ENCODE data around the gene EFCAB6. TPM values are rescaled to one million over a fixed set of nuclear protein-coding genes. Genes with fewer than 3 reads are reported as not detected.
A peak's percentile ranks its signal among the peaks of the same experiment; 100 is the strongest.

The EFCAB6 gene
- total and polyA plus RNA-seq, 7 donors: 0.45 to 5.7 (median 1.8) TPM

GRCh38 chr22:43555561-43556515 lies 256.3 kb downstream of the EFCAB6 start:
- no peaks in the 10 kb centered on the region for H3K4me1 ChIP-seq
- no peaks in the 10 kb centered on the region for H3K27me3 ChIP-seq
- TF ChIP-seq EP300 (IDR thresholded peaks at IDR 0.05) (no peak), POLR2AphosphoS5 (IDR thresholded peaks at IDR 0.05) (no peak), POLR2A (IDR thresholded peaks at IDR 0.05) (no peak), CTCF (IDR thresholded peaks at IDR 0.05) (no peak)
- no peaks in the 10 kb centered on the region for H3K36me3 ChIP-seq
- H3K9me3 ChIP-seq: no peaks in the 10 kb centered on the region
- no peak overlapping the region for H3K27ac ChIP-seq
- WGBS, 2 donors: 74 to 81% methylated on average over 11 of the region's 11 CpGs
- intact Hi-C loops (cut with DNase I): no loop called here
- no peak overlapping the region for H3K4me3 ChIP-seq
- DNase-seq: peak; percentile 32

- Histone ChIP-seq H3K4me3 (no peak overlapping the region), H3K27me3 (no peaks in the 10 kb centered on the region), H3K4me1 (no peaks in the 10 kb centered on the region), H3K9me3 (no peaks in the 10 kb centered on the region), H3K27ac (no peak overlapping the region), H3K36me3 (no peaks in the 10 kb centered on the region)
- 89 to 90% methylated on average over 17 of the region's 17 CpGs for WGBS, 2 donors
- intact Hi-C loops (cut with DNase I): no loop called here
- peak; percentile 50 for DNase-seq
- no peak for TF ChIP-seq CTCF (IDR thresholded peaks at IDR 0.05)
- no peak for TF ChIP-seq POLR2A (IDR thresholded peaks at IDR 0.05)
- TF ChIP-seq POLR2AphosphoS5 (IDR thresholded peaks at IDR 0.05): no peak
- no peak for TF ChIP-seq EP300 (IDR thresholded peaks at IDR 0.05)
Observed at GRCh38 chr22:43554694-43555365, 257.3 kb downstream of the EFCAB6 start.

- peak; percentile 19 for DNase-seq
- intact Hi-C loops (cut with DNase I): no loop called here
Observed at GRCh38 chr22:43554259-43554636, 257.9 kb downstream of the EFCAB6 start.

More at GRCh38 chr22:43554259-43554636, 257.9 kb downstream of the EFCAB6 start:
- H3K27ac ChIP-seq: no peak overlapping the region
- H3K36me3 ChIP-seq: no peaks in the 10 kb centered on the region
- no peak for TF ChIP-seq CTCF (IDR thresholded peaks at IDR 0.05)
- no peak for TF ChIP-seq POLR2A (IDR thresholded peaks at IDR 0.05)
- no peak for TF ChIP-seq EP300 (IDR thresholded peaks at IDR 0.05)
- no peak for TF ChIP-seq POLR2AphosphoS5 (IDR thresholded peaks at IDR 0.05)
- H3K4me1 ChIP-seq: no peaks in the 10 kb centered on the region
- H3K27me3 ChIP-seq: no peaks in the 10 kb centered on the region
- WGBS, 2 donors: 77 to 91% methylated on average over 6 of the region's 6 CpGs
- H3K9me3 ChIP-seq: no peaks in the 10 kb centered on the region
- H3K4me3 ChIP-seq: no peak overlapping the region
